Tibial artery (tissue), 4 donors: ENCODE data around the gene DNAH6.

Experiments
- DNase-seq, 2 donors: peaks; one replicate each; pipeline ENCODE4 v3.0.0-alpha.2; 2019
- H3K27ac ChIP-seq, 2 donors: fragments of 200-600 bp; sonication (generic) in 1 of 2; 1 replicate in 1 of 2; 2 replicates in 1 of 2; pipeline ENCODE4 v1.5.1; 2018 to 2019; ENCODE audit warnings: mild to moderate bottlenecking in 1 of 2
- H3K27me3 ChIP-seq, 2 donors: fragments of 200-600 bp; sonication (generic) in 1 of 2; one replicate each; pipeline versions ENCODE4 v1.5.1 to v1.6.0; 2016 to 2019
- H3K36me3 ChIP-seq, 3 donors: fragments of 200-600 bp; sonication (generic) in 2 of 3; one replicate each; pipeline ENCODE4 v1.5.1; 2016 to 2019; ENCODE audit warnings: mild to moderate bottlenecking in 2 of 3
- H3K4me1 ChIP-seq, 4 donors: fragments of 200-600 bp; sonication (generic) in 2 of 4; 1 replicate in 3 of 4; 2 replicates in 1 of 4; pipeline ENCODE4 v1.5.1; 2016 to 2019
- H3K4me3 ChIP-seq, 2 donors: fragments of 200-600 bp; sonication (generic) in 1 of 2; 1 replicate in 1 of 2; 2 replicates in 1 of 2; pipeline ENCODE4 v1.5.1; 2018 to 2019; ENCODE audit warnings: mild to moderate bottlenecking in 2 of 2
- H3K9me3 ChIP-seq, 3 donors: fragments of 200-600 bp; sonication (generic) in 1 of 3; one replicate each; pipeline ENCODE4 v1.5.1; 2016 to 2019
- CTCF ChIP-seq, 2 experiments: fragments of 200-600 bp in 1 of 2; fragments of 450-650 bp in 1 of 2; IDR thresholded peaks; one replicate each; pipeline ENCODE4 v1.5.1; 2017 to 2019; ENCODE audit warnings: antibody characterized with exemption in 2 of 2, mild to moderate bottlenecking in 1 of 2, moderate library complexity in 1 of 2
- intact Hi-C: fragments of 100-400 bp; cut with DNase I; formaldehyde crosslinking; loops from one replicate; pipeline ENCODE4 v1.15.0; 2023; ENCODE audit warnings: low total_unique reads

Gene DNAH6

DNA sequence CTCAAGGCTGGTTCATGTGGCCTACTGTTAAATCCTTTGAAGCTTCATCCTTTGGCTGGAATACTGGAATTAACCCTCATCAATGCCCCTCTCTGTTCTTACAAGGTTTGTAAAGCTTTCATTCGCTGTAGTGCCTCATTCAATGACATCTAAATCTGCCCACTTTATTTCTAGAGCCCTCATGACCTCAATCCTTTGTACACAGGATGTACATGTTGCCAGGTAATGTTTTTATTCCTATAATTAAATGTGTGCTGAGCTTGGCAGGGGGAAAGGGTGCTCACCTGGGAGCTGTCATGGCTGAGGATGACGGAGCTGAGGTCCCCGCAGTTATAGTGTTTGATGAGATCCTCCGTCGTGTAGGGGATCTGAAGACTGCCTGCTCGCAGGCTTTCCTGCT lies 325.3 kb downstream of the DNAH6 start:
- peaks cover 0 to 3% of the 10 kb centered on the region in 2 donors for H3K27me3 ChIP-seq
- H3K27ac ChIP-seq = no peak overlapping the region
- H3K4me1 ChIP-seq = no peaks in the 10 kb centered on the region
- H3K36me3 ChIP-seq = no peaks in the 10 kb centered on the region
- H3K4me3 ChIP-seq = no peak overlapping the region
- no peak for DNase-seq
- H3K9me3 ChIP-seq = peaks cover 0 to 8% (median 0%) of the 10 kb centered on the region in 3 donors
- intact Hi-C loops = no loop called here
- TF ChIP-seq CTCF (IDR thresholded peaks at IDR 0.05) = no peak

DNA sequence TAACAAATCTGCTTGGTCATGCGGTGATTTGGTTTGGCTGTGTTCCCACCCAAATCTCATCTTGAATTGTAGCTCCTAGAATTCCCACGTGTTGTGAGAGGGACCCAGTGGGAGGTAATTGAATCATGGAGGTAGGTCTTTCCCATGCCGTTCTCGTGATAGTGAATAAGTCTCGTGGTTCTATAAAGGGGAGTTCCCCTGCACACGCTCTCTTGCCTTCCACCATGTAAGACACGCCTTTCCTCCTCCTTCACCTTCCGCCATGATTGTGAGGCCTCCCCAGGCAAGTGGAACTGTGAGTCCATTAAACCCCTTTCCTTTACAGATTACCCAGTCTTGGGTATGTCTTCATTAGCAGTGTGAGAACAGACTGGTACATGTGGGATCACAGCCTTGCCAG lies 327.8 kb downstream of the DNAH6 start:
- no peaks in the 10 kb centered on the region for H3K4me1 ChIP-seq
- intact Hi-C loops = no loop called here
- no peak for DNase-seq
- no peaks in the 10 kb centered on the region for H3K36me3 ChIP-seq
- peaks cover 0 to 3% of the 10 kb centered on the region in 2 donors for H3K27me3 ChIP-seq
- no peak for TF ChIP-seq CTCF (IDR thresholded peaks at IDR 0.05)
- H3K9me3 ChIP-seq = no peaks in the 10 kb centered on the region
- no peak overlapping the region for H3K4me3 ChIP-seq
- H3K27ac ChIP-seq = no peak overlapping the region

DNA sequence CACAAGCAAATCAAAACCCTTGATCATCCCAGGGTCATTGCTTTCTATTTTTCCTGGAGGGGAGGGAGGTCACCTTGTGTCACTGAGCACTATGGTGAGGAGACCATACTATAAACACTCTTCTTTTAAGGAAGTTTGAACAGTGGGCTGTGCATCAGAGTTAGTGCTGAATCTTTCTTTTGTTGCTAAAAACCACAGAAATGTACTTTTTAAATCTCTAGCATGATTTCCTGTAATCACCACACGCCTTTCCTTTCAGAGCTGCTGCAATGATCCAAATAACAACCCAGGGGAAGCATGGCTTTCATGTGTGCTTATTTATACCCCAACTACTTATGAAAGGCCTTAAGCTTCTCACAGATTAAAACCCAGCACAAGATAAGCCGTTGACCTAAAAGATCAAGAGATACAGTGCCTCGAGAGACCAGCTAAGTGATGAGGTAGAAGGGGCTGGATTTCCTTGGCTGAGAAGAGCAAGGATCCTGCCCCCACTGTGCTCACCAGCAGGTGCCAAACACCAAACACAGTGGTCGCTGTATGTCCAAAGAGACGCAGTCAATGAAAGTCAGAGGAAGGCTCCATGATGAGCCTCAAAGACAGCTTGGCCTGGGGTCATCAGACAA lies 329.9 kb downstream of the DNAH6 start:
- H3K36me3 ChIP-seq = no peaks in the 10 kb centered on the region
- peaks cover 0 to under 1% of the 10 kb centered on the region in 2 donors for H3K27me3 ChIP-seq
- no peak for DNase-seq
- TF ChIP-seq CTCF (IDR thresholded peaks at IDR 0.05) = no peak
- H3K4me1 ChIP-seq = no peaks in the 10 kb centered on the region
- intact Hi-C loops = no loop called here
- no peaks in the 10 kb centered on the region for H3K9me3 ChIP-seq
- no peak overlapping the region for H3K27ac ChIP-seq
- no peak overlapping the region for H3K4me3 ChIP-seq

DNA sequence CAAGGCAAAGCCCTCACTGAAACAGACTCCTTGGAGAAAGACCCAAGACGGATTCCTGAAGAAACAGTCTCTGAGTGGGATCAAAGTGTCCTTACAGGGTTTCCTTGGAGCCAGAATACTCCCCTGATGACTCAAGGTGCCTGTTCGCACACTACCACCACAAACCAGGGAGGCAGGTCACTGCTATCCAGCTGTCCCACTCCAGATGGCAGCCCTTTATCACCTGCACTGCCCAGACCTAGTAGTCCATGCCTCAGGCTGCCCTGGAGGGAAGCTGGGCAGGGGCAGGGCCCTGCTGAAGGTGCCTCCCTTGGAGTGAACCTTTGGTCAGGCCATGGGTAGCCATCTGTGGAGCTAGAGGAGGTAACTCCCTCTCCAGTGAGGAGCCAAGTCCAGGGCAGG lies 330.4 kb downstream of the DNAH6 start:
- H3K4me3 ChIP-seq = no peak overlapping the region
- H3K4me1 ChIP-seq = no peaks in the 10 kb centered on the region
- intact Hi-C loops = no loop called here
- DNase-seq = no peak
- TF ChIP-seq CTCF (IDR thresholded peaks at IDR 0.05) = no peak
- no peaks in the 10 kb centered on the region for H3K9me3 ChIP-seq
- H3K36me3 ChIP-seq = no peaks in the 10 kb centered on the region
- H3K27ac ChIP-seq = no peak overlapping the region
- no peaks in the 10 kb centered on the region for H3K27me3 ChIP-seq

GRCh38 chr2:84847326-84848050 lies 331.2 kb downstream of the DNAH6 start:
- no peak overlapping the region for H3K27ac ChIP-seq

More at GRCh38 chr2:84847326-84848050, 331.2 kb downstream of the DNAH6 start:
- TF ChIP-seq CTCF (IDR thresholded peaks at IDR 0.05) = no peak
- DNase-seq = no peak
- no peaks in the 10 kb centered on the region for H3K4me1 ChIP-seq
- no peaks in the 10 kb centered on the region for H3K9me3 ChIP-seq
- H3K27me3 ChIP-seq = peaks cover 0 to 2% of the 10 kb centered on the region in 2 donors
- no peaks in the 10 kb centered on the region for H3K36me3 ChIP-seq
- H3K4me3 ChIP-seq = no peak overlapping the region
- intact Hi-C loops = no loop called here
